ENCODE data around the gene THEM5.

Gene THEM5

GRCh38 chr1:151839457-151840403, 13.8 kb downstream of the THEM5 start, which contains the start of gene C2CD4D:
Gene C2CD4D (minus strand): TSS chr1:151839820. CDS start chr1:151838989, 831 bp downstream.
- H3K4me3 ChIP-seq (ENCODE audit: low read depth in 1 of 2, low read length in 2 of 2) = no peak within 1 kb of the TSS
- H3K9me3 ChIP-seq (ENCODE audit: insufficient read depth, low read length, severe bottlenecking) = no peaks in the 10 kb centered on the region
- peaks cover 23% of the 10 kb centered on the region for H3K4me1 ChIP-seq (ENCODE audit: insufficient read depth, low read length)
- no peak within 1 kb of the TSS for H3K27ac ChIP-seq (ENCODE audit: low read length)
- no peak within 1 kb of the TSS for H3K9ac ChIP-seq (ENCODE audit: low read depth, low read length)
- H3K27me3 ChIP-seq (ENCODE audit: insufficient read depth, low read length, poor library complexity) = no peaks in the 10 kb centered on the region
- H2AFZ ChIP-seq (ENCODE audit: low read depth, low read length) = no peak within 1 kb of the TSS
- no peak for ATAC-seq (ENCODE audit: insufficient read depth, low read depth)
- no peak within 1 kb of the TSS for H3K4me2 ChIP-seq (ENCODE audit: insufficient read depth, low read length)
- DNase-seq = no peak
- H4K20me1 ChIP-seq (ENCODE audit: insufficient read depth, low read length) = no peaks in the 10 kb centered on the region
- H3K79me2 ChIP-seq (ENCODE audit: insufficient read depth, low read length) = no peaks in the 10 kb centered on the region
- H3K36me3 ChIP-seq (ENCODE audit: insufficient read depth, low read length) = no peaks in the 10 kb centered on the region
- TF ChIP-seq CTCF (IDR thresholded peaks at IDR 0.05; ENCODE audit: borderline replicate concordance, extremely low read depth, low read length, poor library complexity, severe bottlenecking) (no peak), EZH2 (IDR thresholded peaks at IDR 0.05; ENCODE audit: borderline replicate concordance, low read depth, low read length, severe bottlenecking) (no peak)

- no peaks in the 10 kb centered on the region for H3K27me3 ChIP-seq (ENCODE audit: insufficient read depth, low read length, poor library complexity)
- H3K9me3 ChIP-seq (ENCODE audit: insufficient read depth, low read length, severe bottlenecking) = no peaks in the 10 kb centered on the region
- H2AFZ ChIP-seq (ENCODE audit: low read depth, low read length) = no peak overlapping the region
- H3K9ac ChIP-seq (ENCODE audit: low read depth, low read length) = no peak overlapping the region
- H3K4me1 ChIP-seq (ENCODE audit: insufficient read depth, low read length) = peaks cover 29% of the 10 kb centered on the region
- DNase-seq (no peak), ATAC-seq (ENCODE audit: insufficient read depth, low read depth) (no peak)
- no peak overlapping the region for H3K4me2 ChIP-seq (ENCODE audit: insufficient read depth, low read length)
- H3K79me2 ChIP-seq (ENCODE audit: insufficient read depth, low read length) = no peaks in the 10 kb centered on the region
- no peak overlapping the region for H3K4me3 ChIP-seq (ENCODE audit: low read depth in 1 of 2, low read length in 2 of 2)
- TF ChIP-seq CTCF (IDR thresholded peaks at IDR 0.05; ENCODE audit: borderline replicate concordance, extremely low read depth, low read length, poor library complexity, severe bottlenecking) (no peak), EZH2 (IDR thresholded peaks at IDR 0.05; ENCODE audit: borderline replicate concordance, low read depth, low read length, severe bottlenecking) (no peak)
- no peak overlapping the region for H3K27ac ChIP-seq (ENCODE audit: low read length)
- H4K20me1 ChIP-seq (ENCODE audit: insufficient read depth, low read length) = no peaks in the 10 kb centered on the region
- no peaks in the 10 kb centered on the region for H3K36me3 ChIP-seq (ENCODE audit: insufficient read depth, low read length)
These were observed 14.5 kb downstream of the THEM5 start for GRCh38 chr1:151839082-151839412.

GRCh38 chr1:151838222-151839081, 15.1 kb downstream of the THEM5 start:
- Histone ChIP-seq H4K20me1 (ENCODE audit: insufficient read depth, low read length) (no peaks in the 10 kb centered on the region), H3K36me3 (ENCODE audit: insufficient read depth, low read length) (no peaks in the 10 kb centered on the region), H3K9me3 (ENCODE audit: insufficient read depth, low read length, severe bottlenecking) (no peaks in the 10 kb centered on the region), H3K9ac (ENCODE audit: low read depth, low read length) (no peak overlapping the region), H2AFZ (ENCODE audit: low read depth, low read length) (no peak overlapping the region), H3K79me2 (ENCODE audit: insufficient read depth, low read length) (no peaks in the 10 kb centered on the region), H3K4me1 (ENCODE audit: insufficient read depth, low read length) (peaks cover 35% of the 10 kb centered on the region), H3K4me2 (ENCODE audit: insufficient read depth, low read length) (no peak overlapping the region), H3K27me3 (ENCODE audit: insufficient read depth, low read length, poor library complexity) (no peaks in the 10 kb centered on the region), H3K27ac (ENCODE audit: low read length) (no peak overlapping the region), H3K4me3 (ENCODE audit: low read depth in 1 of 2, low read length in 2 of 2) (no peak overlapping the region)
- TF ChIP-seq EZH2 (IDR thresholded peaks at IDR 0.05; ENCODE audit: borderline replicate concordance, low read depth, low read length, severe bottlenecking) = no peak
- DNase-seq (no peak), ATAC-seq (ENCODE audit: insufficient read depth, low read depth) (no peak)

- H3K9me3 ChIP-seq (ENCODE audit: insufficient read depth, low read length, severe bottlenecking) = no peaks in the 10 kb centered on the region
- no peak overlapping the region for H3K27ac ChIP-seq (ENCODE audit: low read length)
- no peak overlapping the region for H2AFZ ChIP-seq (ENCODE audit: low read depth, low read length)
- no peak for TF ChIP-seq EZH2 (IDR thresholded peaks at IDR 0.05; ENCODE audit: borderline replicate concordance, low read depth, low read length, severe bottlenecking)
- TF ChIP-seq CTCF (IDR thresholded peaks at IDR 0.05; ENCODE audit: borderline replicate concordance, extremely low read depth, low read length, poor library complexity, severe bottlenecking) = no peak
- H3K79me2 ChIP-seq (ENCODE audit: insufficient read depth, low read length) = no peaks in the 10 kb centered on the region
- no peaks in the 10 kb centered on the region for H4K20me1 ChIP-seq (ENCODE audit: insufficient read depth, low read length)
- peaks cover 38% of the 10 kb centered on the region for H3K4me1 ChIP-seq (ENCODE audit: insufficient read depth, low read length)
- no peak overlapping the region for H3K4me2 ChIP-seq (ENCODE audit: insufficient read depth, low read length)
- DNase-seq (no peak), ATAC-seq (ENCODE audit: insufficient read depth, low read depth) (no peak)
- H3K36me3 ChIP-seq (ENCODE audit: insufficient read depth, low read length) = no peaks in the 10 kb centered on the region
- H3K4me3 ChIP-seq (ENCODE audit: low read depth in 1 of 2, low read length in 2 of 2) = no peak overlapping the region
- no peaks in the 10 kb centered on the region for H3K27me3 ChIP-seq (ENCODE audit: insufficient read depth, low read length, poor library complexity)
- no peak overlapping the region for H3K9ac ChIP-seq (ENCODE audit: low read depth, low read length)
These were observed 15.7 kb downstream of the THEM5 start for GRCh38 chr1:151837884-151838221.
